Measurements from ENCODE around the gene TMEM164.

DNA sequence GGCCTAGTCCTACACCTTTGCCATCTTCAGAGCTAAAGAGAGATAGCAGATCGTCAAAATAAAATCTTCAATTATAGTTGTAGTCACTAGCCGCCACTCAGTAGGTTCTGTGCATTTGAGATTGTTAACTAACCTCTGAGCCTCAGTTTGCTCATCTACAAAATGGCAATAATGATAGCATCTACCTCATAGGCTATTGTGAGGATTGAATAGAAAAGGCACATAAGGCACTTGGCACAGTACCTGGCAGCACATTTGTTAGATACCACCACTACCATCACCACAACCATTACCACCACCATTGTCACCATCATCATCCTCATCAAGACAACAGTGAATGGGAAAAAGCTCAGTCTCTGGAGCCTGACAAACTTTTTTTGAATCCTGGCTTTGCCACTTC lies 180.4 kb downstream of the TMEM164 start:
- TF ChIP-seq, protein P1, sequence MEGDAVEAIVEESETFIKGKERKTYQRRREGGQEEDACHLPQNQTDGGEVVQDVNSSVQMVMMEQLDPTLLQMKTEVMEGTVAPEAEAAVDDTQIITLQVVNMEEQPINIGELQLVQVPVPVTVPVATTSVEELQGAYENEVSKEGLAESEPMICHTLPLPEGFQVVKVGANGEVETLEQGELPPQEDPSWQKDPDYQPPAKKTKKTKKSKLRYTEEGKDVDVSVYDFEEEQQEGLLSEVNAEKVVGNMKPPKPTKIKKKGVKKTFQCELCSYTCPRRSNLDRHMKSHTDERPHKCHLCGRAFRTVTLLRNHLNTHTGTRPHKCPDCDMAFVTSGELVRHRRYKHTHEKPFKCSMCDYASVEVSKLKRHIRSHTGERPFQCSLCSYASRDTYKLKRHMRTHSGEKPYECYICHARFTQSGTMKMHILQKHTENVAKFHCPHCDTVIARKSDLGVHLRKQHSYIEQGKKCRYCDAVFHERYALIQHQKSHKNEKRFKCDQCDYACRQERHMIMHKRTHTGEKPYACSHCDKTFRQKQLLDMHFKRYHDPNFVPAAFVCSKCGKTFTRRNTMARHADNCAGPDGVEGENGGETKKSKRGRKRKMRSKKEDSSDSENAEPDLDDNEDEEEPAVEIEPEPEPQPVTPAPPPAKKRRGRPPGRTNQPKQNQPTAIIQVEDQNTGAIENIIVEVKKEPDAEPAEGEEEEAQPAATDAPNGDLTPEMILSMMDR (optimal IDR thresholded peaks at IDR 0.05 in 1 of 3, IDR thresholded peaks at IDR 0.05 in 1 of 3, conservative IDR thresholded peaks at IDR 0.05 in 1 of 3; ENCODE audit: extremely low read depth in 1 of 3, insufficient read depth in 2 of 3, low read length in 3 of 3): no peak
- no peak for TF ChIP-seq EZH2 (IDR thresholded peaks at IDR 0.05; ENCODE audit: low read length)
